Measurements from ENCODE around the gene YJEFN3. TPM values are rescaled to one million over a fixed set of nuclear protein-coding genes. Genes with fewer than 3 reads are reported as not detected.

YJEFN3 gene
- total and polyA plus RNA-seq, 2 of the 8 experiments (the other 6 are each of a cell fraction or from before 2014, with no cell fraction given) = 5.7 to 9.4 TPM

- H3K23me2 ChIP-seq (ENCODE audit: low read depth, low read length) = no peaks in the 10 kb centered on the region; the same call in 1 of the 2 replicates
- peaks cover 0 to 3% (median under 1%) of the 10 kb centered on the region in 4 experiments; a peak in 2 of 8 replicates for H3K36me3 ChIP-seq (ENCODE audit: control insufficient read depth in 2 of 4, insufficient read depth in 4 of 4, low read length in 3 of 4)
Measured at GRCh38 chr19:19482809-19483596, 45.7 kb upstream of the YJEFN3 start.

More at GRCh38 chr19:19482809-19483596, 45.7 kb upstream of the YJEFN3 start:
- Histone ChIP-seq H2BK15ac (ENCODE audit: low read length) (no peak overlapping the region), H3K79me2 (ENCODE audit: control insufficient read depth in 1 of 2, insufficient read depth in 2 of 2, low read length in 2 of 2) (peaks cover 6 to 86% of the 10 kb centered on the region in 2 experiments; a peak in 3 of 4 replicates), H2BK5ac (ENCODE audit: low read depth, low read length) (no peak overlapping the region), H3K4ac (replicated peaks; ENCODE audit: insufficient read length, low read depth, low read length) (no peak overlapping the region), H2BK120ac (replicated peaks; ENCODE audit: low read depth, low read length) (no peak overlapping the region), H3K56ac (replicated peaks; ENCODE audit: insufficient read length, low read depth, low read length) (no peak overlapping the region), H3K4me3 (ENCODE audit: extremely low read depth in 1 of 4, insufficient read depth in 2 of 4, low read depth in 3 of 4, low read length in 4 of 4) (no peak overlapping the region), H3K4me2 (ENCODE audit: insufficient read depth in 1 of 2, low read depth in 2 of 2, low read length in 2 of 2) (no peak overlapping the region), H3K18ac (ENCODE audit: extremely low read depth, low read length) (no peak overlapping the region), H2BK20ac (ENCODE audit: low read length) (no peak overlapping the region), H4K8ac (ENCODE audit: extremely low read depth, insufficient read depth, low read length) (no peak overlapping the region), H3K9me3 (ENCODE audit: insufficient read depth in 2 of 2, low read depth in 1 of 2, low read length in 1 of 2) (no peaks in the 10 kb centered on the region), H2AFZ (ENCODE audit: low read length) (no peak overlapping the region), H3K27ac (ENCODE audit: low read depth, low read length) (no peak overlapping the region), H3K27me3 (replicated peaks in 1 of 4; ENCODE audit: control insufficient read depth in 3 of 4, extremely low read depth in 1 of 4, insufficient read depth in 3 of 4, low read length in 3 of 4) (no peaks in the 10 kb centered on the region), H2AK5ac (ENCODE audit: low read depth, low read length) (no peak overlapping the region), H3K9ac (replicated peaks in 1 of 4; ENCODE audit: extremely low read depth in 1 of 4, low read depth in 3 of 4, low read length in 3 of 4) (no peak overlapping the region), H4K91ac (replicated peaks; ENCODE audit: insufficient read length, low read length) (no peak overlapping the region), H3K4me1 (replicated peaks in 1 of 4; ENCODE audit: control insufficient read depth in 3 of 4, insufficient read depth in 4 of 4, low read length in 3 of 4) (peaks cover 0 to 20% (median 9%) of the 10 kb centered on the region in 4 experiments; a peak in 5 of 7 replicates), H4K5ac (ENCODE audit: insufficient read length, low read depth, low read length) (no peak overlapping the region), H3K23ac (ENCODE audit: insufficient read length) (no peak overlapping the region), H4K20me1 (replicated peaks in 1 of 2; ENCODE audit: control insufficient read depth in 1 of 2, insufficient read depth in 2 of 2, low read length in 2 of 2) (peaks cover 8 to 32% of the 10 kb centered on the region in 2 experiments), H3K79me1 (ENCODE audit: low read depth, low read length) (peaks cover 21% of the 10 kb centered on the region), H3K14ac (ENCODE audit: insufficient read length) (no peak overlapping the region), H2BK12ac (ENCODE audit: low read depth, low read length) (no peak overlapping the region)
- TF ChIP-seq ASH2L (IDR thresholded peaks at IDR 0.05; ENCODE audit: low read length) = no peak
- TF ChIP-seq SIRT6 (IDR thresholded peaks at IDR 0.05; ENCODE audit: low read length) = no peak
- no peak for TF ChIP-seq CEBPB (IDR thresholded peaks at IDR 0.05; ENCODE audit: low read depth, low read length)
- POLR2A ChIA-PET (ENCODE audit: partially characterized antibody) = interaction anchor here (0.7 to 2.3 kb wide), 7 partner anchors 10 to 78 kb away, joined by 3 to 9 read pairs (median 3); partner anchors contain the start of gene GATAD2A
- CTCF ChIA-PET (ENCODE audit: partially characterized antibody) = interaction anchor here (0.8 to 3.0 kb wide), 10 partner anchors 10 to 140 kb away, joined by 3 to 7 read pairs (median 4); no protein-coding TSS in a partner anchor
- WGBS, 2 experiments (ENCODE audit: extremely low coverage in 1 of 2, insufficient coverage in 1 of 2, insufficient read length in 1 of 2, insufficient replicate concordance in 2 of 2, low coverage in 1 of 2, low lambda C conversion rate in 2 of 2, missing lambda C conversion rate in 1 of 2) = 89% methylated on average over 19 of the region's 19 CpGs; no CpG with 5 or more reads in 1 of the 2 experiments
- FAIRE-seq (no peak), DNase-seq (ENCODE audit: low read depth in 1 of 2, low spot score in 2 of 2) (no peak)

Measured in H1 (cell line).